Liver (tissue), 3 donors: ENCODE data around the gene VWA5B2.

Experiments used
- EGR1 ChIP-seq, 2 donors: IDR thresholded peaks; 2 replicates each; pipeline ENCODE4 v1.6.1; 2016 to 2018; ENCODE audit warnings: antibody characterized with exemption in 2 of 2, low read depth in 2 of 2
- GABPA ChIP-seq, 2 donors: IDR thresholded peaks in 1 of 2; conservative IDR thresholded peaks in 1 of 2; 2 replicates each; pipeline ENCODE4 v1.6.1; 2016; ENCODE audit warnings: antibody characterized with exemption in 2 of 2, mild to moderate bottlenecking in 1 of 2, moderate library complexity in 1 of 2
- JUND ChIP-seq, 2 donors: IDR thresholded peaks; 2 replicates each; pipeline ENCODE4 v1.6.1; 2016; ENCODE audit warnings: antibody characterized with exemption in 2 of 2
- NR2F2 ChIP-seq: IDR thresholded peaks from 2 replicates; pipeline ENCODE4 v1.6.1; 2016; ENCODE audit warnings: antibody characterized with exemption
- SP1 ChIP-seq: IDR thresholded peaks from 2 replicates; pipeline ENCODE4 v1.6.1; 2018; ENCODE audit warnings: antibody characterized with exemption, mild to moderate bottlenecking
- TAF1 ChIP-seq: conservative IDR thresholded peaks from 2 replicates; pipeline ENCODE4 v1.6.1; 2016; ENCODE audit warnings: antibody characterized with exemption, mild to moderate bottlenecking
- YY1 ChIP-seq: IDR thresholded peaks from 2 replicates; pipeline ENCODE4 v1.6.1; 2016; ENCODE audit warnings: antibody characterized with exemption, mild to moderate bottlenecking
- TF ChIP-seq, protein P1 (sequence below): fragments of 150-350 bp; IDR thresholded peaks from 2 replicates; pipeline ENCODE4 v1.5.1; 2017; ENCODE audit warnings: improper control_type of control experiment, low read depth, low read length; ENCODE audit not compliant: missing input control
- TF ChIP-seq, protein P2 (sequence below): IDR thresholded peaks from 2 replicates; pipeline ENCODE4 v1.6.1; 2016; ENCODE audit warnings: antibody characterized with exemption
- TF ChIP-seq, protein P3 (sequence below): IDR thresholded peaks from 2 replicates; pipeline ENCODE4 v1.6.1; 2016; ENCODE audit warnings: antibody characterized with exemption
- TF ChIP-seq, protein P4 (sequence below): IDR thresholded peaks from 2 replicates; pipeline ENCODE4 v1.6.1; 2016; ENCODE audit warnings: antibody characterized with exemption, mild to moderate bottlenecking
- donor health status: healthy.
- donor health status: healthy.

DNA sequence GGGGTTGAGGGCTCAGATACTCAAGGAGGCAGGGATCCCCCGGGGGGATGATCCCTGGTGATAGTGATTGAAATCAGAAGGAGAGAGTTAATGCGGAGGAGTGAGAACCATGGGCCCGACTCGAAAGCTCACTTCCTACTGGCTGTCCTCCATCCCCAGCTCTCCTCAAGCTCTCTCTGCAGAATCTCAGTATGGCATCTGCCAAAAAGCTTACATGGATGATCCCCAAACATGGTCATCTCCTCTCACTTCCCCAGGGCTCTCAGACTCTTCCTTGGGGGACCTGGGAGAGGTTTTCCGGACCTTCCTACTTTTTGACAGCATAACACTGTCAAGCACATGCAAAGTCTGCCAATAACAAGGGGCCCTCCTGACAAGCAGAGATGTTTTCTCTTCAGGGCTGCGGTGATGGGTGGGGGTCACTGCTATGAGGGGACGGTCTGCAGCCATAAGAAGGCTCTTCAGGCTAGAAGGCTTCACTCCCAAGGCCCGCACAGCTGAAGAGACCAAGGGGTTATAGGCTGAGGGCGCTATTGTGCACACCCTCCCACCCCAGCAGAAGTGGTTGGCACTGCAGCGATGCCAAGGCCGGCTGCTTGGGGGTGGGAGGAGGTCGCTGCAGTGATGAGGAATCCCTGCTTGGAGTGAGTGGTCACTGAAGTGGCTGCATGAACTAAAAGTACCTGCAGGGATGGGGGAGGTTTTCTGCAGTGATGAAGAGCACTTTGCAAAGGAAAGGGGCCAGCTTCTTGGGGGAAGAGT is 828 bp upstream of the VWA5B2 start:
- TF ChIP-seq, protein P1, sequence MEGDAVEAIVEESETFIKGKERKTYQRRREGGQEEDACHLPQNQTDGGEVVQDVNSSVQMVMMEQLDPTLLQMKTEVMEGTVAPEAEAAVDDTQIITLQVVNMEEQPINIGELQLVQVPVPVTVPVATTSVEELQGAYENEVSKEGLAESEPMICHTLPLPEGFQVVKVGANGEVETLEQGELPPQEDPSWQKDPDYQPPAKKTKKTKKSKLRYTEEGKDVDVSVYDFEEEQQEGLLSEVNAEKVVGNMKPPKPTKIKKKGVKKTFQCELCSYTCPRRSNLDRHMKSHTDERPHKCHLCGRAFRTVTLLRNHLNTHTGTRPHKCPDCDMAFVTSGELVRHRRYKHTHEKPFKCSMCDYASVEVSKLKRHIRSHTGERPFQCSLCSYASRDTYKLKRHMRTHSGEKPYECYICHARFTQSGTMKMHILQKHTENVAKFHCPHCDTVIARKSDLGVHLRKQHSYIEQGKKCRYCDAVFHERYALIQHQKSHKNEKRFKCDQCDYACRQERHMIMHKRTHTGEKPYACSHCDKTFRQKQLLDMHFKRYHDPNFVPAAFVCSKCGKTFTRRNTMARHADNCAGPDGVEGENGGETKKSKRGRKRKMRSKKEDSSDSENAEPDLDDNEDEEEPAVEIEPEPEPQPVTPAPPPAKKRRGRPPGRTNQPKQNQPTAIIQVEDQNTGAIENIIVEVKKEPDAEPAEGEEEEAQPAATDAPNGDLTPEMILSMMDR, result no peak
- TF ChIP-seq GABPA (IDR thresholded peaks at IDR 0.05 in 1 of 2, conservative IDR thresholded peaks at IDR 0.05 in 1 of 2) (no peak), JUND (IDR thresholded peaks at IDR 0.05) (no peak), SP1 (no peak), TAF1 (no peak), YY1 (no peak), NR2F2 (no peak), EGR1 (IDR thresholded peaks at IDR 0.05; ENCODE audit: low read depth in 2 of 2) (no peak)
- TF ChIP-seq, protein P2, sequence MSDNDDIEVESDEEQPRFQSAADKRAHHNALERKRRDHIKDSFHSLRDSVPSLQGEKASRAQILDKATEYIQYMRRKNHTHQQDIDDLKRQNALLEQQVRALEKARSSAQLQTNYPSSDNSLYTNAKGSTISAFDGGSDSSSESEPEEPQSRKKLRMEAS, result no peak
- TF ChIP-seq, protein P3, sequence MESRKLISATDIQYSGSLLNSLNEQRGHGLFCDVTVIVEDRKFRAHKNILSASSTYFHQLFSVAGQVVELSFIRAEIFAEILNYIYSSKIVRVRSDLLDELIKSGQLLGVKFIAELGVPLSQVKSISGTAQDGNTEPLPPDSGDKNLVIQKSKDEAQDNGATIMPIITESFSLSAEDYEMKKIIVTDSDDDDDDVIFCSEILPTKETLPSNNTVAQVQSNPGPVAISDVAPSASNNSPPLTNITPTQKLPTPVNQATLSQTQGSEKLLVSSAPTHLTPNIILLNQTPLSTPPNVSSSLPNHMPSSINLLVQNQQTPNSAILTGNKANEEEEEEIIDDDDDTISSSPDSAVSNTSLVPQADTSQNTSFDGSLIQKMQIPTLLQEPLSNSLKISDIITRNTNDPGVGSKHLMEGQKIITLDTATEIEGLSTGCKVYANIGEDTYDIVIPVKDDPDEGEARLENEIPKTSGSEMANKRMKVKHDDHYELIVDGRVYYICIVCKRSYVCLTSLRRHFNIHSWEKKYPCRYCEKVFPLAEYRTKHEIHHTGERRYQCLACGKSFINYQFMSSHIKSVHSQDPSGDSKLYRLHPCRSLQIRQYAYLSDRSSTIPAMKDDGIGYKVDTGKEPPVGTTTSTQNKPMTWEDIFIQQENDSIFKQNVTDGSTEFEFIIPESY, result no peak
- TF ChIP-seq, protein P4, sequence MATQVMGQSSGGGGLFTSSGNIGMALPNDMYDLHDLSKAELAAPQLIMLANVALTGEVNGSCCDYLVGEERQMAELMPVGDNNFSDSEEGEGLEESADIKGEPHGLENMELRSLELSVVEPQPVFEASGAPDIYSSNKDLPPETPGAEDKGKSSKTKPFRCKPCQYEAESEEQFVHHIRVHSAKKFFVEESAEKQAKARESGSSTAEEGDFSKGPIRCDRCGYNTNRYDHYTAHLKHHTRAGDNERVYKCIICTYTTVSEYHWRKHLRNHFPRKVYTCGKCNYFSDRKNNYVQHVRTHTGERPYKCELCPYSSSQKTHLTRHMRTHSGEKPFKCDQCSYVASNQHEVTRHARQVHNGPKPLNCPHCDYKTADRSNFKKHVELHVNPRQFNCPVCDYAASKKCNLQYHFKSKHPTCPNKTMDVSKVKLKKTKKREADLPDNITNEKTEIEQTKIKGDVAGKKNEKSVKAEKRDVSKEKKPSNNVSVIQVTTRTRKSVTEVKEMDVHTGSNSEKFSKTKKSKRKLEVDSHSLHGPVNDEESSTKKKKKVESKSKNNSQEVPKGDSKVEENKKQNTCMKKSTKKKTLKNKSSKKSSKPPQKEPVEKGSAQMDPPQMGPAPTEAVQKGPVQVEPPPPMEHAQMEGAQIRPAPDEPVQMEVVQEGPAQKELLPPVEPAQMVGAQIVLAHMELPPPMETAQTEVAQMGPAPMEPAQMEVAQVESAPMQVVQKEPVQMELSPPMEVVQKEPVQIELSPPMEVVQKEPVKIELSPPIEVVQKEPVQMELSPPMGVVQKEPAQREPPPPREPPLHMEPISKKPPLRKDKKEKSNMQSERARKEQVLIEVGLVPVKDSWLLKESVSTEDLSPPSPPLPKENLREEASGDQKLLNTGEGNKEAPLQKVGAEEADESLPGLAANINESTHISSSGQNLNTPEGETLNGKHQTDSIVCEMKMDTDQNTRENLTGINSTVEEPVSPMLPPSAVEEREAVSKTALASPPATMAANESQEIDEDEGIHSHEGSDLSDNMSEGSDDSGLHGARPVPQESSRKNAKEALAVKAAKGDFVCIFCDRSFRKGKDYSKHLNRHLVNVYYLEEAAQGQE, result no peak
